HAP-1 (cell line): ENCODE results near the gene OXER1.
"Not testable (repeated sequence)": the region's sequence is repeated elsewhere in the genome, so short reads cannot be mapped to it uniquely, and the experiment has no call there.

Experiments used
- DNase-seq, 2 experiments: peaks; one replicate each; pipeline ENCODE4 v3.0.0-alpha.2; 2016 to 2020; ENCODE audit warnings: low spot score in 2 of 2
- H3K27me3 ChIP-seq: fragments of 250-450 bp; sonication (Bioruptor Pico); 2 replicates; pipeline ENCODE4 v1.5.1; 2020; ENCODE audit warnings: low read depth, mild to moderate bottlenecking, moderate library complexity
- H3K36me3 ChIP-seq: fragments of 250-450 bp; sonication (Bioruptor Pico); replicated peaks from 2 replicates; pipeline ENCODE4 v1.5.1; 2020; ENCODE audit warnings: mild to moderate bottlenecking
- H3K4me1 ChIP-seq: fragments of 250-450 bp; sonication (Bioruptor Pico); 2 replicates; pipeline ENCODE4 v1.5.1; 2020; ENCODE audit warnings: mild to moderate bottlenecking
- H3K4me3 ChIP-seq: fragments of 250-450 bp; sonication (Bioruptor Pico); 2 replicates; pipeline ENCODE4 v1.5.1; 2020; ENCODE audit warnings: mild to moderate bottlenecking, moderate library complexity
- H3K9me3 ChIP-seq: fragments of 250-450 bp; sonication (Bioruptor Pico); 2 replicates; pipeline ENCODE4 v1.5.1; 2020; ENCODE audit warnings: mild to moderate bottlenecking, moderate library complexity
- in situ Hi-C: fragments of 300-500 bp; cut with MboI; formaldehyde crosslinking; loops from 3 replicates; pipeline ENCODE4 v1.14.3; 2020; ENCODE audit warnings: low sequenced_read_pairs, inconsistent platforms, mixed read lengths

Gene OXER1

DNA sequence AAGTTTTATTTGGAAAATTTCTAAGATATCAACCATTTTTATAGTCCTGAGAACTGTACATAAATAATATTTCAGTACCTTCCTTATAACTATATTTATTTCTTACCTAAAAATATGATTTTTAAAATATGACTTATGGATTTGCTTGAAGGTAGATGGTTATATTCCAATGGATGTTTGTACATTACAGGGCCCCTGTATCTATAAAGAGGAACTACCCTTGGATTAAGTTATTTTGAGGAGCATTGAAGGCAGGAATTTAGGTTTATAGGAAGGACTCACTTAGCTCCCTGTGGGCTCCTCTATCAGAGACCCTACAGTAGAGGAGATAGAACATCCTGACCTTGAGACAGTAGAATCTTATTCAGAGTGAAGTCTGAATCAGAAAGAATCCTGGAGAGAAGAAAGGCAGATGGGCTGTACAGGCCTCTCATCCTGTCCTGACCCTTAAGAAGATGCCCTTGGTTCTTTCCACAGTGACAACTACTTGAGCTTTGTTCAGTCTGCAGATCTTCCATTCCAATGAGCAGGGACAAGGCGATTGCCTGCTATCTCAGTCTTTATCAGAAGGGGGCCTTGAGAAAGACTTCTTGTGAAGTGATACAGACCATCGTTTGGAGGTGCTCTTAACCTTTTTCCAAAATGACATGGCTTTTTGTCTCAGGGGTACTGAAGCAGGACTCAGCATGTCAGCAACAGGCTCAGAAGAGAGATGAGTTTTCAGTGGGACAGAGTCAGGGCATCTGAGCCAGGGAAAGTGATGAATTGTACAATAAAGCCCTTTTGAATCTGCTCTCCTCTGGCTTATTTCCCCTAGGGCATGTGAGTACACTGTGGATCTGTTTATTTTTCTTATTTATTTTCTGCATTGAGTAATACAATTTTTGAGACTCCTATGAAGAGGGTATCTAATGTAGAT, 20.9 kb downstream of the OXER1 start:
- no peak for DNase-seq
- no peaks in the 10 kb centered on the region for H3K27me3 ChIP-seq
- H3K9me3 ChIP-seq: no peaks in the 10 kb centered on the region
- H3K4me1 ChIP-seq: no peaks in the 10 kb centered on the region
- H3K4me3 ChIP-seq: no peak overlapping the region
- H3K36me3 ChIP-seq: no peaks in the 10 kb centered on the region
- in situ Hi-C loops: no loop called here

GRCh38 chr2:42741140-42741539, 22.8 kb downstream of the OXER1 start:
- Histone ChIP-seq H3K36me3 (no peaks in the 10 kb centered on the region), H3K4me1 (no peaks in the 10 kb centered on the region), H3K9me3 (no peaks in the 10 kb centered on the region), H3K27me3 (no peaks in the 10 kb centered on the region), H3K4me3 (no peak overlapping the region)
- no peak for DNase-seq
- in situ Hi-C loops: no loop called here

- Histone ChIP-seq H3K4me3 (no peak overlapping the region), H3K27me3 (no peaks in the 10 kb centered on the region), H3K36me3 (no peaks in the 10 kb centered on the region), H3K4me1 (no peaks in the 10 kb centered on the region), H3K9me3 (no peaks in the 10 kb centered on the region)
- DNase-seq: no peak
- in situ Hi-C loops: no loop called here
These were observed 27.2 kb downstream of the OXER1 start for GRCh38 chr2:42736598-42737322.

- H3K27me3 ChIP-seq: no peaks in the 10 kb centered on the region
- no peaks in the 10 kb centered on the region; the same call in 1 of the 2 replicates for H3K36me3 ChIP-seq
- DNase-seq: no peak
- H3K9me3 ChIP-seq: peaks cover 6% of the 10 kb centered on the region; the same call in 1 of the 2 replicates
- H3K4me3 ChIP-seq: no peak overlapping the region
- in situ Hi-C loops: no loop called here
- H3K4me1 ChIP-seq: no peaks in the 10 kb centered on the region
These were observed 30.1 kb downstream of the OXER1 start for GRCh38 chr2:42733852-42734251.

GRCh38 chr2:42731316-42731715, 32.6 kb downstream of the OXER1 start:
- H3K4me3 ChIP-seq, in situ Hi-C loops: not testable (repeated sequence)

GRCh38 chr2:42726680-42727079, 37.3 kb downstream of the OXER1 start:
- Histone ChIP-seq H3K4me3 (no peak overlapping the region), H3K4me1 (no peaks in the 10 kb centered on the region), H3K9me3 (peaks cover 6% of the 10 kb centered on the region; the same call in 1 of the 2 replicates), H3K27me3 (no peaks in the 10 kb centered on the region), H3K36me3 (no peaks in the 10 kb centered on the region; the same call in 1 of the 2 replicates)
- in situ Hi-C loops: no loop called here
- no peak for DNase-seq

More at GRCh38 chr2:42731316-42731715, 32.6 kb downstream of the OXER1 start:
- not testable (repeated sequence) for H3K27me3 ChIP-seq, H3K4me1 ChIP-seq, DNase-seq, H3K9me3 ChIP-seq, H3K36me3 ChIP-seq

DNA sequence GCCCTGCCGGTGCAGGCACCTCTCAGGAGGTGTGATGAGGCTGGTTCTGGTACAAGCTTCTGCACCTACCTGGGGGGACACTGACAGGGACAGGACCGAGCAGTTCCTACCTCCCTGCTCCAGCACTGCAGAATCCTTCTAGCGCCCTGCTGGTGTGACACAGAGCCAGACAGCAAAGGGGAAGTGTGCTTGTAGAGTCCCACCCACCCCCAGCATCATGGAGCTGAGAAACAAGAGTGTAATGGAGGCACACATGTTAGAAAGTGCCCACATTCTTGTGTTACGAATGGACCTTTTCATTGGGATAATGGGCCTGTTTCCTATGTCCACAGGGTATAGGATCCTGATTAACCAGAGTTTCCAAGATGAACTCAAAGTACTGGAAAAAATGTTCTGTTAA, 38.3 kb downstream of the OXER1 start:
- H3K4me1 ChIP-seq: no peaks in the 10 kb centered on the region
- no peak for DNase-seq
- H3K36me3 ChIP-seq: no peaks in the 10 kb centered on the region; the same call in 1 of the 2 replicates
- no peaks in the 10 kb centered on the region for H3K27me3 ChIP-seq
- in situ Hi-C loops: no loop called here
- H3K9me3 ChIP-seq: peaks cover 6% of the 10 kb centered on the region; the same call in 1 of the 2 replicates
- H3K4me3 ChIP-seq: no peak overlapping the region

DNA sequence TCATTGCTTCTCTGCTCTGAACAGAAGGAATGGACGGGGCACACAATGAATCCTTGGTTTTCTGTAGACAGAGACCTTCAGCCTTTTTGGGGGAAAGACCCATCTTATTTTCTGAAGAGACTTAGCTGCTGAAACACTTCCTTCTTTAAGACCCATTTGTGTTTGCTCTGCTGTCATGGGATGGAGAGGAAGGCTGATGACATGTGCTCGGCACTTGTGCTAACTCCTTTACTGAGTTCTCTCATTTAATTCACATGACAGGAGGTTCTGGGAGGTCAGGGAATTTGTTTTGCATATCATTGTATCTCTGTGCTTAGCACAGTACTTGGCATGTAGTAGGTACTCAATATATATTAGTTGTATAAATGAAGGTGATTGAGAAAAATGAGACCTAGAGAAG, 39.0 kb downstream of the OXER1 start:
- Histone ChIP-seq H3K9me3 (peaks cover 6% of the 10 kb centered on the region; the same call in 1 of the 2 replicates), H3K36me3 (no peaks in the 10 kb centered on the region; the same call in 1 of the 2 replicates), H3K27me3 (no peaks in the 10 kb centered on the region), H3K4me3 (no peak overlapping the region), H3K4me1 (no peaks in the 10 kb centered on the region)
- in situ Hi-C loops: no loop called here
- DNase-seq: no peak

GRCh38 chr2:42723465-42723864, 40.5 kb downstream of the OXER1 start:
- DNase-seq: no peak
- in situ Hi-C loops: no loop called here
- no peaks in the 10 kb centered on the region for H3K4me1 ChIP-seq
- no peaks in the 10 kb centered on the region for H3K36me3 ChIP-seq
- H3K9me3 ChIP-seq: no peaks in the 10 kb centered on the region
- H3K4me3 ChIP-seq: no peak overlapping the region
- no peaks in the 10 kb centered on the region for H3K27me3 ChIP-seq

GRCh38 chr2:42722320-42723190, 41.4 kb downstream of the OXER1 start:
- H3K4me1 ChIP-seq: no peaks in the 10 kb centered on the region
- no peaks in the 10 kb centered on the region for H3K27me3 ChIP-seq
- H3K9me3 ChIP-seq: no peaks in the 10 kb centered on the region
- in situ Hi-C loops: no loop called here
- H3K4me3 ChIP-seq: no peak overlapping the region
- no peak for DNase-seq
- H3K36me3 ChIP-seq: no peaks in the 10 kb centered on the region

DNA sequence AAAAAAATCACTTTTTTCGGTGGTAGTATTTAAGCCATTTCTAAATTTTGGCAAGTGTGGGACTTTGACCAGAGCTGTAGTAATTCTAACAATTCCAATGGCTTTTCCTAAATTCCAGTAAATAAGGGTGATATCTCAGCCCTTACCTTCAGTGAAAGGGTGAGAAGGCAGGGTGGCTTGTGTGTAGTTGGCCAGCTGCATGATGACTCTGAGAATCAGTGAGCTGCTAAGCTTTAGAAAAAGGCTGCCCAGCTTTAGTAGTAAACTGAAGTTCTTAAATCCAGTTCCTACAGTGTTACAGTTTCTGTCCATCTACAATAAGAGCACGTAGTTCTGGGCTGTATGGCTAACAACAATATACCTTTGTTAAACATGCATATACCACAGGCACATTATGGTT, 42.0 kb downstream of the OXER1 start:
- in situ Hi-C loops: no loop called here
- no peaks in the 10 kb centered on the region for H3K36me3 ChIP-seq
- H3K4me3 ChIP-seq: no peak overlapping the region
- no peaks in the 10 kb centered on the region for H3K27me3 ChIP-seq
- H3K9me3 ChIP-seq: no peaks in the 10 kb centered on the region
- no peak for DNase-seq
- H3K4me1 ChIP-seq: no peaks in the 10 kb centered on the region

GRCh38 chr2:42714686-42715085, 49.2 kb downstream of the OXER1 start:
- Histone ChIP-seq H3K4me1 (peaks cover 6% of the 10 kb centered on the region; the same call in 1 of the 2 replicates), H3K9me3 (no peaks in the 10 kb centered on the region), H3K36me3 (peaks cover 3% of the 10 kb centered on the region; the same call in 1 of the 2 replicates), H3K27me3 (no peaks in the 10 kb centered on the region), H3K4me3 (no peak overlapping the region)
- no peak for DNase-seq
- in situ Hi-C loops: no loop called here

DNA sequence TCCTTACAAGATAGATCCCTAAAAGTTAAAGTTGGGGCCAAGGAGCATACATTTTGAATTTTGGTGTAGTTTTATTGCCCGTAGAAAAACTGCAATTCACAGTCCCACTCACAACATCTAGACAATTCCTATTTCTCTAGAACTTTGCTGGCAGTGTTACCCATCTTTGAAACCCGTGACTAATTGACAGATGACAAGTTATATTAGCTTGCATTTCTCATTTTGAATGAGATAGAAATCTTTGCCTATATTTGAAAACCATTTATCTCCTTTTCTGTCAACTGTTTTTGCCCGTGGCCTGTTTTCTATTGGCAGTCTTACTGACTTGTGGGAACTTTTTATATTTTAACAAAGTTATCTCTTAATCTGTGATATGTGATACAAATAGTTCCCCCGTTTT, 50.0 kb downstream of the OXER1 start:
- Histone ChIP-seq H3K9me3 (no peaks in the 10 kb centered on the region), H3K27me3 (no peaks in the 10 kb centered on the region), H3K4me3 (no peak overlapping the region), H3K4me1 (peaks cover 6% of the 10 kb centered on the region; the same call in 1 of the 2 replicates), H3K36me3 (peaks cover 9% of the 10 kb centered on the region; the same call in 1 of the 2 replicates)
- no peak for DNase-seq
- in situ Hi-C loops: no loop called here
